NT2/D1 (cell line): ENCODE measurements around the gene TMEM141.
A peak's percentile ranks its signal among the peaks of the same experiment; 100 is the strongest.
"Not testable (repeated sequence)": the region's sequence is repeated elsewhere in the genome, so short reads cannot be mapped to it uniquely, and the experiment has no call there.

Experiments
- DNase-seq: peaks from one replicate; pipeline ENCODE4 v3.0.0-alpha.2; 2011; ENCODE audit warnings: low read depth, low spot score
- H3K27me3 ChIP-seq: 2 replicates; pipeline ENCODE4 v1.6.0; 2011; ENCODE audit warnings: mild to moderate bottlenecking; ENCODE audit not compliant: insufficient read length, insufficient read depth
- H3K36me3 ChIP-seq: 2 replicates; pipeline ENCODE4 v1.6.1; 2011; ENCODE audit warnings: mild to moderate bottlenecking, low read length, mixed read lengths; ENCODE audit not compliant: insufficient read depth, insufficient read length
- H3K4me1 ChIP-seq: 2 replicates; pipeline ENCODE4 v1.5.1; 2011; ENCODE audit not compliant: insufficient read depth, insufficient read length
- H3K4me3 ChIP-seq: 2 replicates; pipeline ENCODE4 v1.5.1; 2011; ENCODE audit warnings: low read depth; ENCODE audit not compliant: insufficient read length
- H3K9ac ChIP-seq: 2 replicates; pipeline ENCODE4 v1.6.0; 2011; ENCODE audit warnings: low read depth; ENCODE audit not compliant: insufficient read length
- H3K9me3 ChIP-seq: 2 replicates; pipeline ENCODE4 v1.5.1; 2011; ENCODE audit warnings: mild to moderate bottlenecking, low read length; ENCODE audit not compliant: insufficient read depth
- SUZ12 ChIP-seq: IDR thresholded peaks from 2 replicates; pipeline ENCODE4 v1.6.1; 2011; ENCODE audit not compliant: insufficient read length, insufficient read depth; ENCODE audit errors: extremely low read depth
- YY1 ChIP-seq: IDR thresholded peaks from 2 replicates; pipeline ENCODE4 v1.6.1; 2011; ENCODE audit not compliant: insufficient read length, insufficient read depth
- ZNF274 ChIP-seq: IDR thresholded peaks from 2 replicates; pipeline ENCODE4 v1.6.1; 2011; ENCODE audit warnings: mild to moderate bottlenecking, low read depth, low read length

The TMEM141 gene

GRCh38 chr9:136837146-136837855, 46.2 kb downstream of the TMEM141 start:
- TF ChIP-seq ZNF274 (no peak), SUZ12 (no peak), YY1 (no peak)
- H3K9me3 ChIP-seq: no peaks in the 10 kb centered on the region

GRCh38 chr9:136837856-136838277, 46.7 kb downstream of the TMEM141 start:
- H3K4me3 ChIP-seq, DNase-seq, H3K9me3 ChIP-seq, H3K9ac ChIP-seq, H3K27me3 ChIP-seq: not testable (repeated sequence)
- Histone ChIP-seq H3K36me3 (peaks cover 61% of the 10 kb centered on the region), H3K4me1 (peaks cover 44% of the 10 kb centered on the region)

More at GRCh38 chr9:136837146-136837855, 46.2 kb downstream of the TMEM141 start:
- Histone ChIP-seq H3K27me3 (no peaks in the 10 kb centered on the region), H3K36me3 (peaks cover 67% of the 10 kb centered on the region), H3K4me1 (peaks cover 41% of the 10 kb centered on the region), H3K4me3 (no peak overlapping the region), H3K9ac (no peak overlapping the region)
- DNase-seq: no peak

GRCh38 chr9:136838314-136839228, 47.4 kb downstream of the TMEM141 start:
- Histone ChIP-seq H3K36me3 (peaks cover 58% of the 10 kb centered on the region), H3K9me3 (no peaks in the 10 kb centered on the region), H3K27me3 (no peaks in the 10 kb centered on the region), H3K4me1 (peaks cover 45% of the 10 kb centered on the region), H3K4me3 (no peak overlapping the region), H3K9ac (no peak overlapping the region)
- TF ChIP-seq SUZ12 (no peak), ZNF274 (no peak), YY1 (no peak)
- DNase-seq: no peak

GRCh38 chr9:136839229-136840139, 48.3 kb downstream of the TMEM141 start:
- Histone ChIP-seq H3K27me3 (no peaks in the 10 kb centered on the region), H3K4me1 (peaks cover 48% of the 10 kb centered on the region), H3K36me3 (peaks cover 53% of the 10 kb centered on the region), H3K9me3 (no peaks in the 10 kb centered on the region), H3K9ac (peak overlapping the region; percentile 42), H3K4me3 (no peak overlapping the region)
- DNase-seq: no peak
- no peak for TF ChIP-seq ZNF274
- TF ChIP-seq YY1: no peak
- TF ChIP-seq SUZ12: no peak

- Histone ChIP-seq H3K4me1 (peaks cover 46% of the 10 kb centered on the region), H3K4me3 (no peak overlapping the region), H3K27me3 (no peaks in the 10 kb centered on the region), H3K9ac (peak overlapping the region; percentile 5), H3K9me3 (no peaks in the 10 kb centered on the region), H3K36me3 (peaks cover 49% of the 10 kb centered on the region)
- TF ChIP-seq ZNF274: no peak
- no peak for TF ChIP-seq SUZ12
- TF ChIP-seq YY1: no peak
- DNase-seq: no peak
Measured at GRCh38 chr9:136840140-136840876, 49.2 kb downstream of the TMEM141 start.

- no peak overlapping the region for H3K9ac ChIP-seq
- no peaks in the 10 kb centered on the region; the same call in 1 of the 2 replicates for H3K9me3 ChIP-seq
- DNase-seq: no peak
- H3K4me3 ChIP-seq: no peak overlapping the region
- H3K27me3 ChIP-seq: no peaks in the 10 kb centered on the region
- TF ChIP-seq YY1 (no peak), ZNF274 (no peak), SUZ12 (no peak)
- peaks cover 41% of the 10 kb centered on the region for H3K36me3 ChIP-seq
- H3K4me1 ChIP-seq: peaks cover 46% of the 10 kb centered on the region
Measured at GRCh38 chr9:136840877-136841645, 49.9 kb downstream of the TMEM141 start.

- not testable (repeated sequence) for H3K9me3 ChIP-seq, H3K27me3 ChIP-seq, DNase-seq, H3K4me3 ChIP-seq, H3K9ac ChIP-seq
- Histone ChIP-seq H3K36me3 (peaks cover 35% of the 10 kb centered on the region), H3K4me1 (peaks cover 44% of the 10 kb centered on the region)
Measured at GRCh38 chr9:136841646-136842379, 50.7 kb downstream of the TMEM141 start.

GRCh38 chr9:136842380-136842948, 51.3 kb downstream of the TMEM141 start, which contains the start of gene AJM1:
AJM1 (plus strand) TSS chr9:136842478; CDS start chr9:136844415, 1,937 bp downstream.
- H3K4me1 ChIP-seq: peaks cover 43% of the 10 kb centered on the region

More at GRCh38 chr9:136842380-136842948, 51.3 kb downstream of the TMEM141 start, which contains the start of gene AJM1:
- DNase-seq: peak; percentile 66
- H3K36me3 ChIP-seq: peaks cover 35% of the 10 kb centered on the region
- not testable (repeated sequence) for H3K9me3 ChIP-seq, H3K4me3 ChIP-seq, H3K27me3 ChIP-seq
- H3K9ac ChIP-seq: peak within 1 kb of the TSS; percentile 42
